Renal pelvis (tissue), 4 donors: ENCODE results near the gene ERBB2. TPM values are rescaled to one million over a fixed set of nuclear protein-coding genes. Genes with fewer than 3 reads are reported as not detected.
"Not testable (repeated sequence)": the region's sequence is repeated elsewhere in the genome, so short reads cannot be mapped to it uniquely, and the experiment has no call there.

Experiments
- DNase-seq: peaks from one replicate; pipeline ENCODE4 v3.0.0-alpha.2; 2013
- polyA plus RNA-seq, 3 donors: library from polyadenylated mRNA; unstranded; fragments of 120-200 nt; gene quantifications; one replicate each; pipeline ENCODE4 v1.2.1, GENCODE V29; 2013; ENCODE audit not compliant: insufficient read length in 3 of 3

ERBB2 gene
- polyA plus RNA-seq, 3 donors, result 178 to 214 (median 210) TPM

DNA sequence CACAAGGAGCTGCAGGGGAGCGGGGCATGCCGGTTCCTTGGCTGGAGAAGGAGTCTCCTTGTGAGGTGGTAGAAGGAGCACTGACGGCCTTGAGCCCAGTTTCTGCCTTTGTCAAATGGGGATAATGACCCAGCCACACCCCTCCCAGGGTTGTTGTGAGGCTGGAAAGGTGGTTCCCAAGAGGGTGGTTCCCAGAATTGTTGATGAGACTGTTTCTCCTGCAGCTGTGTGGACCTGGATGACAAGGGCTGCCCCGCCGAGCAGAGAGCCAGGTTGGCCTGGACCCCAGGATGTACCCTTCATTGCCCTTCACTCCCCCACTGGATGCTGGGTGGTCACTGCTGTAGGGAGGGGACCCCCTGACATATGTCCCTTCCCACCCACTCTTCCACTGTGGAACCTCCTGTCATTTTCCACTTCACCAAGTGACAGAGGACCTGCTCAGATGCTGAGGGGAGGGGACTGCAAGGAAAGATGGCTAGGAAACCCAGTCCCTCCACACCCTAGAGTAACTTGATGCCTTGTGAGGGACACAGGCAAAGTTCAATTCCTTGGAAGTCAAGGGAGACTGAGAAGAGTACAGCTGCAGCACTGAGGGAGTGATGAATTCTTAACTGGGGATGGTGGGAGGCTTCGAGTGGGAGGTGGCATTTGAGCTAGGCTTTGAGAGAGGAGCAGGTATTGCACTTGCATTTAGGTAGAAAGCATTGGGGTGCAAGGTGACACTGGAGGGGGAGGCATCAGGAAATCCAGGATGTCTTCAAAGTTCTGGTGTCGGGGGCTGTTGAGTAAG lies 19.9 kb downstream of the ERBB2 start:
- DNase-seq, result no peak

DNA sequence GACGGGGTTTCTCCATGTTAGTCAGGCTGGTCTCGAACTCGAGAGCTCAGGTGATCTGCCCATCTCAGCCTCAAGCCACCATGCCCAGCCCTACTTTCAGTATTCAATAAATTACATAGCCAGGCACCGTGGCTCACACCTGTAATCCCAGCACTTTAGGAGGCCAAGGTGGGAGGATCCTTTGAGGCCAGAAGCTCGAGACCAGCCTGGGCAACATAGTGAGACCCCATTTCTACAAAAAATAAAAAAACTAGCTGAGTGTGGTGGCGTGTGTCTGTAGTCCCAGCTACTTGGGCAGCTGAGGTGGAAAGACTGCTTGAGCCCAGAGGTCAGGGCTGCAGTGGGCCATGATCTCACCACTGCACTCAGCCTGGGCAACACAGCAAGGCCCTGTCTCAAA lies 22.2 kb downstream of the ERBB2 start:
- DNase-seq, result no peak

DNA sequence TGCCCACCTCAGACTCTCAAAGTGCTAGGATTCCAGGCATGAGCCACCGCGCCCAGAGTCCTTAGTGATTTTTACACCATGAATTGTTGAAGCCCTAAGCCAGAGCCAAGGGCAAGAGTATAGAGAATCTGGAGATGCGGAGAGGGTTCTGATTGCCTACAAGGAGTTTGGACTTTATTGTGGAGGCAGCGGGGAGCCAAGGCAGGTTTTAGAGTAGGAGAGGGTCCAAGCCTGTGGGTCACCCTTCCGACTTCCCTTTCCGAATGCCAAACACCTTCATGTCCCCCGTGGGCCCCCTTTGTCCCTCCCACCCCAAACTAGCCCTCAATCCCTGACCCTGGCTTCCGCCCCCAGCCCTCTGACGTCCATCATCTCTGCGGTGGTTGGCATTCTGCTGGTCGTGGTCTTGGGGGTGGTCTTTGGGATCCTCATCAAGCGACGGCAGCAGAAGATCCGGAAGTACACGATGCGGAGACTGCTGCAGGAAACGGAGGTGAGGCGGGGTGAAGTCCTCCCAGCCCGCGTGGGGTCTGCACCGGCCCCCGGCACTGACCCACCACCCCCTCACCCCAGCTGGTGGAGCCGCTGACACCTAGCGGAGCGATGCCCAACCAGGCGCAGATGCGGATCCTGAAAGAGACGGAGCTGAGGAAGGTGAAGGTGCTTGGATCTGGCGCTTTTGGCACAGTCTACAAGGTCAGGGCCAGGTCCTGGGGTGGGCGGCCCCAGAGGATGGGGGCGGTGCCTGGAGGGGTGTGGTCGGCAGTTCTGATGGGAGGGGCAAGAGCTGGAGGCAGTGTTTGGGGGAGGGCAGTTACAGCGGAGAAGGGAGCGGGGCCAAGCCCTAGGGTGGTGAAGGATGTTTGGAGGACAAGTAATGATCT lies 23.3 kb downstream of the ERBB2 start:
- no peak for DNase-seq

DNA sequence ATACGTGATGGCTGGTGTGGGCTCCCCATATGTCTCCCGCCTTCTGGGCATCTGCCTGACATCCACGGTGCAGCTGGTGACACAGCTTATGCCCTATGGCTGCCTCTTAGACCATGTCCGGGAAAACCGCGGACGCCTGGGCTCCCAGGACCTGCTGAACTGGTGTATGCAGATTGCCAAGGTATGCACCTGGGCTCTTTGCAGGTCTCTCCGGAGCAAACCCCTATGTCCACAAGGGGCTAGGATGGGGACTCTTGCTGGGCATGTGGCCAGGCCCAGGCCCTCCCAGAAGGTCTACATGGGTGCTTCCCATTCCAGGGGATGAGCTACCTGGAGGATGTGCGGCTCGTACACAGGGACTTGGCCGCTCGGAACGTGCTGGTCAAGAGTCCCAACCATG lies 24.9 kb downstream of the ERBB2 start:
- DNase-seq, result no peak

DNA sequence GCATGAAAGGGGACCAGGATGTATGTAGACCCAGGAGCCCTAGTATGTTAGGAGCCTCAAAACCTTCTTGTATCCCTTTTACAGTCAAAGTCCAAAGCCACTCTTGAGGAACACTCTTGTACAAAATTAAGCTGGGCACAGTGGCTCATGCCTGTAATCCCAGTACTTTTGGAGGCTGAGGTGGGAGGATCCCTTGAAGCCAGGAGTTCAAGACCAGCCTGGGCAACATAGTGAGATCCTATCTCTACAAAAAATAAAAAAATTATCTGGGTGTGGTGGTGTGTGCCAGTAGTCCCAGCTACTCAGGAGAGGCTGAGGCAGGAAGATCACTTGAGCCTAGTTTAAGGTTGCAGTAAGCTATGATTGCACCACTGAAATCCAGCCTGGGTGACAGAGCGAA lies 26.1 kb downstream of the ERBB2 start:
- DNase-seq, result not testable (repeated sequence)

DNA sequence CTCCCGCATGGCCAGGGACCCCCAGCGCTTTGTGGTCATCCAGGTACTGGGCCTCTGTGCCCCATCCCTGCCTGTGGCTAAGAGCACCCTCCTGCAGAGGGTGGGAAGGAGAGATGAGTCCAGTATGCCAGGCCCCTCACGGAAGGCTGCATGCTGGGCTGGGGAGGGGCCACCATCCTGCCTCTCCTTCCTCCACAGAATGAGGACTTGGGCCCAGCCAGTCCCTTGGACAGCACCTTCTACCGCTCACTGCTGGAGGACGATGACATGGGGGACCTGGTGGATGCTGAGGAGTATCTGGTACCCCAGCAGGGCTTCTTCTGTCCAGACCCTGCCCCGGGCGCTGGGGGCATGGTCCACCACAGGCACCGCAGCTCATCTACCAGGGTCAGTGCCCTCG lies 26.8 kb downstream of the ERBB2 start:
- DNase-seq, result no peak

DNA sequence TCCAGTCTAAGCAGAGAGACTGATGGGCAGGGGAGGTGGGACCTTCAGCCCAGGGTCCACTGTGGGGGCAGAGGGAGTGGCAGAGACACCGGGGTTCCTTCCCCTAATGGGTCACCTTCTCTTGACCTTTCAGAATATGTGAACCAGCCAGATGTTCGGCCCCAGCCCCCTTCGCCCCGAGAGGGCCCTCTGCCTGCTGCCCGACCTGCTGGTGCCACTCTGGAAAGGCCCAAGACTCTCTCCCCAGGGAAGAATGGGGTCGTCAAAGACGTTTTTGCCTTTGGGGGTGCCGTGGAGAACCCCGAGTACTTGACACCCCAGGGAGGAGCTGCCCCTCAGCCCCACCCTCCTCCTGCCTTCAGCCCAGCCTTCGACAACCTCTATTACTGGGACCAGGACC lies 27.7 kb downstream of the ERBB2 start:
- no peak for DNase-seq

DNA sequence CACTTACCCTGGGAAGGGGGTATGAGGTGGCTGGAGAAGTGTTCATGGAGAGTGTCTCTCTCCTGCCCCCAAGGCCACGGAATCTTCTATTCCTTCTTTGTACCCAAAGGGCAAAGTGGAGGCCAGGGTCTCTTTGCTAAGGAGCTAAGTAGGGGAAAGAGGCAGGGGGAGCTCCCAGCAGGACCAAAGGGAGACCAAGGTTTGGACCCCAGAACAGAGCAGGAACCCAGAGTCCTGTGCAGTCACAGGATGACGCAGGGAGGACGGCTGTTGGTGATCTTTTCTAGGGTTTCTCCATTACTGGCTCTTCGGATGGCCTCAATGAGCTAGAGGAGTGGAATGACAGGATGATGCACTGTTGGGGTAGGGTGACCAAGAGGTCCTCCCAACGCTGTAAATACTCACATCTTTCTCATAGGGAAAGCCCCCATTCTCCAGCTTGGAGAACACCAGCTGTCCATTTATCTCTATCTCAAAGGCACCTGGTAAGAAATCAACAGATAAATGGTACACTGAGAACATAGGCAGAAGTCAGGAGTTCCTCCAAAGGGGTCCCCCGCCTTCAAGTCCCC lies 29.5 kb downstream of the ERBB2 start:
- no peak for DNase-seq

DNA sequence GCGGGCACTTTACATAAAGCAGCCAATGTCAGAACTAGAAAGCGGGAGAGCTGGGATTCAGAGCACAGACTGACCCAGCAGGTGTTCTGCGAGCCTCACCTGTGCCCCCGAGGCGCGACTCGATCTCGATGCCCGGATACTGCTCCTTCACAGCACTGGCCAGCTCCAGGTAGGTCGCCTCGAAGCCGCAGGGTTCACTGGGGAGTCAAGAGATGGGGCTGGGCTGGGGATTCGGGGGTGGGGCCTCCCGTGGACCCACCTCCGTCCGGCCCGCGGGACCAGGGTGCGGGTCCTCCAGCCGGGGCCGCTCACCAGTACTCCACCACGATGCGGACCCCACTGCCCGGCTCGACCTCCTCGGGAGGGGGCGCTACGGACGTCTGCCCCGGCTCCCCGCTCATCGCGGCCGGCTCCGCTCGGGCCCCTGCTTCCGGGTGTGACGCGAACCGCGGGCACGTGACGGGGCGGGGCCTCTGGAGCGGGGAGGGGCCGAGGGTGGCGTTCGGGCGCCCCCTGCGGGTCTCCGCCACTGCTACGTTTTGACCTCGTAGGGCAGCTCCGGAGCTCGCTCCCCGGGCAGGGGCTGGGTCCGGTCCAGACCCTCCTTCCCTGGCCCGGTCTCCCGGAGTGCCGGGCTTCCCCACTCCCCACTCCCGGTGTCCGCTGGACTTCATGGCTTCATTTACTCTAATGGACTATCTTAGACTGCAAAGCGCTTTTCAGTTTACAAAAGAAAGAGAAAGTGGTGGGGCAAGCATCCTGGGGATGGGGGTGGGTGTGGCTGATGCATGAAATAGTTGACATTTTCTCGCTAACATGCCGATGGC lies 30.4 kb downstream of the ERBB2 start, which contains the start of gene MIEN1:
Gene MIEN1 (minus strand): TSS at position 438 of the 827 bp plus-strand sequence. CDS start 37 bp downstream, at position 401.
- DNase-seq, result no peak

DNA sequence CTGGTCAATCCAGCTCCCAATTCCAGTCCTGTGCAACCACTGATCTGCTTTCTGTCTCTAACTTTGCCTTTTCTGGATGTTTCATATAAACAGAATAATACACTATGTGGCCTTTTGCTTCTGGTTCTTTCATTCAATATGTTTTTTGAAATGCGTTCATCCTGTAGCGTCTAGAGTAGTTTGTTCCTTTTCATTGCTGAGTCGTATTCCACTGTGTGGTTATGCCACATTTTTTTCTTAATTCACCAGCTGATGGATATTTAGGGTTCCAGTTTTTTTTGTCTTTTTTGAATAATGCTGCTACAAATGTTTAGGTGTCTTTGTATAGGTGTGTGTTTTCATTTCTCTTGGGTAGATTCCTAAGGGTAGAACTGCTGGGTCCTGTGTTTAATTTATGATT lies 32.7 kb downstream of the ERBB2 start:
- no peak for DNase-seq

DNA sequence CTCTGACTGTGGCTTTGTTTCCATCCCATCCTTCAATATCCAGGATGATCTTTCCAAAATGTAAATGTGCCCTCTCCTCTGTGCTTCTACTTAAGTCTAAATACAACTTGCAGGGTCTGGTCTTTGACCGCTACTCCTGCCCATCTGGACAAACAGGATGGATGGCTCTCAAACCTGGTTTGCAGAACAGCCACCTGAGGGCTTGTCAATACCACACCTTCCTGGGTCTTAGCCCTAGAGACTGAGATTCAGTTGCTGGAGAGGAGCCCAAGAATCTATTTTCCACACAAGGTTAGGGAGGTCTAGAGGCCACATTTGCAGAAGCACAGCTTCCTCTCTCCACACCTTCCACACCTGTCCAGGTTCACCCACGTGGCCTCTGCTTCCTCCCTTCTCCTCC lies 36.0 kb downstream of the ERBB2 start:
- DNase-seq, result no peak

DNA sequence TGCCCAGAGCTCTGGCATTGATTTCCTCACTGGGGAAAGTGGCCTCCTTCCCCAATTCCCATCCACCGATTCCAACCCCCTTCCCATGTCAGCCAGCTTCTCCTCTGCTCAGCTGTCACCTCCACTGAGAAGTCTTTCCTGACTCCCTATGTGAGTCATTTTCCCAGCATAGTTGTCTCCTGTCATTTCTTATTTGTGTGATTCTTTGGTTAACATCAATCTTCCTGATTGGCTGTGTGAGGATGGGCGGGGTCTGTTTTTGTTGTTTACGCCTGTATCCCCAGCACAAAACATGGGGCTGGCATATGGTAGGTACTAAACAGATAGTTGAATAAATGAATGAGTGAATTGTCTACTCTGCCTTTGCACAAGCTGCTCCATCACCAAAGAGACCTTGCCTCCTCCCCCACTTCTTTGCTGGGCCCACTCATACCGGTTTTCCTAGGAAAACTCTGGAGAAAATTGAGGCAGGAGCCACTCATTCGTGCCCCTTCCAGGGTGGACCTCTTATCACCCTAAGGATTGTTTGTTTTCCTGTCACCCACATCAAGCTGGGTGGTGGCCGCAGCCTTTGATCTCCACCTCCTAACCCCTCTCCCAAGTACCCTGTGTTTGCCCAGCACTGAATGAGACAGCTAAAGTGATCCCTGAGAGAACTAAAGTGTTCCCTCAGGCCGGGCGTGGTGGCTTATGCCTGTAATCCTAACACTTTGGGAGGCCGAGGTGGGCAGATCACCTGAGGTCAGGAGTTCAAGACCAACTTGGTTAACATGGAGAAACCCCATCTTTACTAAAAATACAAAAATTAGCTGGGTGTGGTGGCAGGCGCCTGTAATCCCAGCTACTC lies 36.7 kb downstream of the ERBB2 start:
- no peak for DNase-seq

DNA sequence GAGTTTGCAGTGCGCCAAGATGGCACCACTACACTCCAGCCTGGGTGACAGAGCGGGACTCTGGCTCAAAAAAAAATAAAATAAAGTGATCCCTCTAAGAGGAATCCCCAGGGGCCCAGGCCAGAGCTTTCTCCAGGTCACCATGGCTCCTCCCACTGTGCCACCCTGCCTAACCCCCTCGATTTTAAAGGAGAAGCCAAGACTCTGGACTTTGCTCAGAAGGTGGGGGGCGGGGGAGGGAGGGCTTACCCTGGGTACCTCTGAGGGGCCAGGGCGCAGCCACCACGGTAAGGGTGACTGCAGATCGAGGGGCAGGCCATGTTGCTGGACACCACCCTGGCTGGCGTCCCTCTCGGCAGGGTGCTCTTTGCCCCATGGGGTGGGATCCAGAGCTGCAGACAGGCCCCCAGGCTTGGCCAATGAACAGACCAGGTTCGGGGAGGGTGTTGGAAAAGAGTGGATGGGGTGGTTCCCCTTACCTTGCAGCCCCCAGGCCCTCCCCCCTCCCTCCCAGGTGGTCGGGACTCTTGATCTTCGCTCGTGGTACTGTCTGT lies 37.4 kb downstream of the ERBB2 start:
- DNase-seq, result no peak

DNA sequence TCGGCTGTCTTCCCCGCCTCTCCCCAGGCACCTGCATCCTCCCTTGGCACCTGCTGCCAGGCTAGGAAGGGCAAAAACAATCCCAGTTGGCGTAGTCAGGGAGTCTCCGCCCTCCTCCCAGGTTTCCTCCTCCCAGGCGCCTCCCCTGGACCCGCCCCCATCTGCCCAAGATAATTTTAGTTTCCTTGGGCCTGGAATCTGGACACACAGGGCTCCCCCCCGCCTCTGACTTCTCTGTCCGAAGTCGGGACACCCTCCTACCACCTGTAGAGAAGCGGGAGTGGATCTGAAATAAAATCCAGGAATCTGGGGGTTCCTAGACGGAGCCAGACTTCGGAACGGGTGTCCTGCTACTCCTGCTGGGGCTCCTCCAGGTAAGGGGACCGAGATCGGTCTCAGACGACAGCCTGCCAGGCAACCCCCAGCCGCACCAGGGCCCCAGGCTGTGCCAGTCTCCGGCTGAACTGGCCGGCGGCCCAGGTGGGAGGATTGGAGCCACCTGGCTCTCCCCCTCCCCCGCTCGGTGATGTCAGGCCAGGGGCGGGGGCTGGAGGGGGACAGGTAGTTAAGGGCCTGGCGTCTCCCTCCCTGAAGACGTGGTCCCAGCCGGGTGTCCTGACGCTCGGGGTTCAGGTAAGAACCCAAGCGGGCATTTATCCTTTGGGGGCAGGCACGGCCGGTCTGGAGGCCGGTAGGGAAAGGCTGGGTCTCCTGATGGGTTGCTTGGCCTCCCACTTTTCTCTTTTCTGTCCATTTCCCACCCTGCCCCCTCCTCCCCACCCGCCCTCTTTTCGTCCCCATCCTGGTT lies 38.1 kb downstream of the ERBB2 start, which contains the start of gene GRB7:
Gene GRB7 (plus strand): TSS at position 179 of the 808 bp plus-strand sequence. CDS start 4,364 bp downstream, outside the sequence.
- DNase-seq, result no peak

DNA sequence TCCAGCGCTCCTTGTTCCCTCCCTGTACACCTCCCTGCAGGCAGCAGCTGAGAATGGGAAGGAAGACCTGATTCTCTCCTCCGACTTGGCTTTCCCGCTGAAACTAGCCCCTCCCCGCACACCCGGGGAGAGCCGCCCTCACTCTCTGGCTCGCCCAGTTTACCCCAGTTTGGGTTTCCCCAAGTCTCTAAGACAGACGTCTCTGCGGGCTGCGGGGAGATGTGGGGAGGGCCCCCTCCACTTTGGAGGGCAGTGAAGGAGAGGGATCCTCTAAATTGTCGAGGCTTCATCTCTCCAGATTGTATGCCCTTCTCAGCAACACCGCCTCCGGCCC lies 38.7 kb downstream of the ERBB2 start:
- DNase-seq, result no peak

DNA sequence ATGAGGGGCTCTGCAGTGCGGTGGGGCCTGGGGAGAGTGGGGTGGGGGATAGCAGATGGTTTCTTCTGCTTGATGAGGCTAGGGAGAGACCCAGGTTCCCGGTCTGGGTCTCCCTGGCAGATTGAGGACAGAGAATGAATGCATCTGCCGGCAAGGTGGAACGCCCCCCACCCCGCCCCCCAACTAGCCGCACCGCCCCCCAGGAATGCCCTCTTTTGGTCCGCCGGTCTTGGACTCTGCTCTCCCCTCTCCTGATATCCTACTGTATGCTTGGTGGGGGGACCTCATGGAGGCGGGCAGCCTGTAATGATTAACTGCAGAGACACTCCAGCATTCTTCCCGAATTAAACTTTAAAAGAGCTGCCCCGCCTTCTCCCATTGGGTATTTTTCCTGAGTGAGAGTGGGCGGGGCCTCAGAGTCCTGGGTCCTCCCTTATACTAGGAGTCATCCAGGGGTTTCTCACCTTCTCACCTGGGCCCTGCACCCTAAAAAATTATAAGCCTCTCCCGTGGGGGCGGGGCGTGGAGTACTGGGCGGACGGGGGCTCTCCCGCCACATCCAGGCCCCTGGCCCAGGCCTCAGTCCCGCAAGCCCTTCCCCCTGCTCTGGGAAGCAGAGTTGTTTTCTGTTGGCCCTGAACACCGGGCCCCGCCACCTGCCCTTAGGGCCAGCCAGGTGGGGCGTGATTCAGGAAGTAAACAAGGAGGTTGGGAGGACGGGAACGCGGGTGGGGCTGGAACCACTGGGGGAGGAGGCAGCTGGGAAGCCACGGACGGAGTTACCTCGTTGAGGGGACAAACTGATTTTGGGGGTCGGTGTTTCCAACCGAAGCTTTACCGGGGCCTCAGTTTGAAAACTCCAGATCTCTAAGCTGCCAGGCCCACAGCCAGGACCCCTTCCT lies 39.4 kb downstream of the ERBB2 start:
- peak; percentile 88 for DNase-seq

DNA sequence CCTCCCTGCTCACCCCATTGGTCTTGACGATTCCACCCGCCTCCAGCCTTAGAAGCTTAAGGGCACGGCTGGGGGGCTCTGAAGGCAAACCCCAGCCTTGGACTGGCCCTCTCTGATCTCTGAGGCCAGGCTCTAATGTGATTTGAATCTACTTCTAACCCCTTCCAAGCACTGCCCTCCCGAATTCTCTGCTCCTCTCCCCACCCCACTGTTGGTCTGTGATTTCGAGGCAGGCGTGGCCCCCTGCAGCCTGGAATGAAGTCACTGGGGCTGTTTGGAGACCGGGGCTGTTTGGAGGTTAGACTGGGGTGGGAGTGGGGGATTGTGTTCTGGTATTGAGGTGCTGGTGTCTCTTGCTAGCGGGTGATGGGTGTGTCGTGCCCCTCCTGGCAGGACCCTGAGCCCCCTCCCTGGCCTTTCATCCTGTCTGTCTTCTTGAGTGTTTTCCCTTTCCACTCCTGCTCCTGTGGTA lies 40.1 kb downstream of the ERBB2 start:
- no peak for DNase-seq
